ENCODE results near the gene ALDH1L1. TPM values are rescaled to one million over a fixed set of nuclear protein-coding genes. Genes with fewer than 3 reads are reported as not detected.

The ALDH1L1 gene
- total RNA-seq, 1 donor from 2014 or later, result 3.3 TPM

GRCh38 chr3:126081618-126082361 lies 98.6 kb downstream of the ALDH1L1 start:
- Histone ChIP-seq H3K9me3 (no peaks in the 10 kb centered on the region), H3K36me3 (no peaks in the 10 kb centered on the region), H3K4me3 (no peak overlapping the region), H3K27ac (no peak overlapping the region), H3K4me1 (peaks cover 6% of the 10 kb centered on the region), H3K27me3 (no peaks in the 10 kb centered on the region)
- intact Hi-C loops (cut with DNase I), result no loop called here
- ATAC-seq, result peak; percentile 2
- TF ChIP-seq, protein P1, sequence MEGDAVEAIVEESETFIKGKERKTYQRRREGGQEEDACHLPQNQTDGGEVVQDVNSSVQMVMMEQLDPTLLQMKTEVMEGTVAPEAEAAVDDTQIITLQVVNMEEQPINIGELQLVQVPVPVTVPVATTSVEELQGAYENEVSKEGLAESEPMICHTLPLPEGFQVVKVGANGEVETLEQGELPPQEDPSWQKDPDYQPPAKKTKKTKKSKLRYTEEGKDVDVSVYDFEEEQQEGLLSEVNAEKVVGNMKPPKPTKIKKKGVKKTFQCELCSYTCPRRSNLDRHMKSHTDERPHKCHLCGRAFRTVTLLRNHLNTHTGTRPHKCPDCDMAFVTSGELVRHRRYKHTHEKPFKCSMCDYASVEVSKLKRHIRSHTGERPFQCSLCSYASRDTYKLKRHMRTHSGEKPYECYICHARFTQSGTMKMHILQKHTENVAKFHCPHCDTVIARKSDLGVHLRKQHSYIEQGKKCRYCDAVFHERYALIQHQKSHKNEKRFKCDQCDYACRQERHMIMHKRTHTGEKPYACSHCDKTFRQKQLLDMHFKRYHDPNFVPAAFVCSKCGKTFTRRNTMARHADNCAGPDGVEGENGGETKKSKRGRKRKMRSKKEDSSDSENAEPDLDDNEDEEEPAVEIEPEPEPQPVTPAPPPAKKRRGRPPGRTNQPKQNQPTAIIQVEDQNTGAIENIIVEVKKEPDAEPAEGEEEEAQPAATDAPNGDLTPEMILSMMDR (IDR thresholded peaks at IDR 0.05), result peak; percentile 27
- DNase-seq, result no peak

GRCh38 chr3:126080970-126081369 lies 99.4 kb downstream of the ALDH1L1 start:
- Histone ChIP-seq H3K36me3 (no peaks in the 10 kb centered on the region), H3K4me3 (no peak overlapping the region), H3K27me3 (no peaks in the 10 kb centered on the region), H3K27ac (no peak overlapping the region), H3K4me1 (peaks cover 6% of the 10 kb centered on the region), H3K9me3 (no peaks in the 10 kb centered on the region)
- TF ChIP-seq, protein P1 (IDR thresholded peaks at IDR 0.05), result no peak
- DNase-seq (no peak), ATAC-seq (no peak)
- intact Hi-C loops (cut with DNase I), result no loop called here

GRCh38 chr3:126078866-126079265 lies 101.5 kb downstream of the ALDH1L1 start:
- H3K9me3 ChIP-seq, result no peaks in the 10 kb centered on the region
- H3K27ac ChIP-seq, result no peak overlapping the region
- no peak overlapping the region for H3K4me3 ChIP-seq
- peaks cover 6% of the 10 kb centered on the region for H3K4me1 ChIP-seq
- no peaks in the 10 kb centered on the region for H3K36me3 ChIP-seq
- H3K27me3 ChIP-seq, result no peaks in the 10 kb centered on the region
- ATAC-seq (no peak), DNase-seq (no peak)
- intact Hi-C loops (cut with DNase I), result no loop called here
- TF ChIP-seq, protein P1 (IDR thresholded peaks at IDR 0.05), result no peak

DNA sequence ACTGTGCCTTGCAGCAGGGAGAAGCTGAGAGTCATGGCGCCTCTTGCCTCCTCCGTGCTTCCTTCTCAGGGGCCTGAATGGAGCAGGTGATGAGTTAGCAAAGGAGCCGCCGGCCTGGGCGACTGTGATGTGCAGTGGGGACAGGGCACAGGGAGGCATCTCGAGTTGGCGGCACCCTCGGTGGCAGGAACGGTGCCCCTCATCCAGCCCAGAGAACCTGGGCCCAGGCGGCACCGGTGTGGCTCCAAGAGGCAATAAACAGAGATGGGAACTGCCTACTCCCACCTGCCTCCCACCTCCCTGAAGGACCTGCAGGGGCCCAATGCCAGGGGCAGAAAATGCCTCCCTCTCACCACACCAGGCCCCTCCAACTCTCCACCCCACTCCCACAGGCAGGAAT lies 102.6 kb downstream of the ALDH1L1 start:
- no peak for DNase-seq
- ATAC-seq, result peak; percentile 12

DNA sequence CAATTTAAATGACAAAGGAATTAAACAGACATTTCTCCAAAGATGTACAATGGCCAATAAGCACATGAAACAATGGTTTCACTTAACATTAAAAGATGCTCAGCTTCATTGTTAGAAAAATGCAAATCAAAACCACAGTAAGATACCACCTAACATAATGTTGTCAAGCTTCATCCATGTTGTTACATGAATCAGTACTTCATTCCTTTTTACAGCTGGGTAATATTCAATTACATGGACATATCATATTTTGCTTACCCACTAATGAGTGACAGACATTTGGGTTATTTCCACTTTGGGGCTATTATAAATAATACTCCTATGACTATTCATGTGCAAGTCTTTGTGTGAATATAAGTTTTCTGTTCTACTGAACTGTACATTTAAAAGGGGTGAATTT lies 104.2 kb downstream of the ALDH1L1 start:
- ATAC-seq, result no peak
- Histone ChIP-seq H3K36me3 (no peaks in the 10 kb centered on the region), H3K9me3 (no peaks in the 10 kb centered on the region), H3K4me1 (no peaks in the 10 kb centered on the region), H3K27me3 (no peaks in the 10 kb centered on the region), H3K27ac (no peak overlapping the region), H3K4me3 (no peak overlapping the region)
- intact Hi-C loops (cut with DNase I), result no loop called here
- TF ChIP-seq, protein P1 (IDR thresholded peaks at IDR 0.05), result no peak
- no peak for DNase-seq

More for the DNA sequence above, 102.6 kb downstream of the ALDH1L1 start:
- intact Hi-C loops (cut with DNase I), result no loop called here
- no peak overlapping the region for H3K4me3 ChIP-seq
- H3K9me3 ChIP-seq, result no peaks in the 10 kb centered on the region
- no peaks in the 10 kb centered on the region for H3K27me3 ChIP-seq
- no peak overlapping the region for H3K27ac ChIP-seq
- H3K4me1 ChIP-seq, result no peaks in the 10 kb centered on the region
- TF ChIP-seq, protein P1 (IDR thresholded peaks at IDR 0.05), result no peak
- no peaks in the 10 kb centered on the region for H3K36me3 ChIP-seq
